HK-2 (cell line): ENCODE measurements around the gene EPM2AIP1.
"Not testable (repeated sequence)": the region's sequence is repeated elsewhere in the genome, so short reads cannot be mapped to it uniquely, and the experiment has no call there.

ENCODE experiments used
- DNase-seq: peaks from one replicate; pipeline ENCODE4 v3.0.0-alpha.2; 2018; ENCODE audit not compliant: unreplicated experiment

The EPM2AIP1 gene

DNA sequence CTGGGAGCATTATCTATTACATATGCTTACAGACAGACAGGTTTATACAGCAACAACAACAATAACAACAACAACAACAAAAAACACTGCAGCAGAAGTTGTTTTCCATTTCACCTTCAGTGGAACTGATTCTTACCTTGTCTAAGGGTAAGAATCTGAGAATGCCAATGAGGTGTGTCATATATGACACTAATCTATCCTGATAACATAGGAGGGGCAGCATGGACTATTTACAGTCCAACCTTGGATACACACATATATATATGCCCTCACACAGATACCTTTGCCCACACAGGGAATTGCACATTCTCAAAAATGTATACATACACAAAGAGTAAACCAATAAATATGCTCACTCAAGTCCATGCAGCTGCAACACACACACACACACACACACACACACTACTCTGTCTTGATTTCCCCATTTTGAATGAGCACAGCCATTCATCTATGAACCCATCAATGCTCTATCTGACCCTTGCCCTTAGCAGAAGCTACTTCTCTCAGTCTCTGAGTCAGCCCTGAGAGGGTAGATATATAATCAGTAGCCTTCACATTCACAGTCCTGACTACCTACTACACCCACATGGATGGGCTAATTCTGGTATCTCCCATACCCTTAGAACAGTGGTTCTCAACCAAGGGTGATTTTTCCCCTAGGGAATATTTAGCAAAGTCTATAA lies 38.3 kb downstream of the EPM2AIP1 start:
- no peak for DNase-seq

DNA sequence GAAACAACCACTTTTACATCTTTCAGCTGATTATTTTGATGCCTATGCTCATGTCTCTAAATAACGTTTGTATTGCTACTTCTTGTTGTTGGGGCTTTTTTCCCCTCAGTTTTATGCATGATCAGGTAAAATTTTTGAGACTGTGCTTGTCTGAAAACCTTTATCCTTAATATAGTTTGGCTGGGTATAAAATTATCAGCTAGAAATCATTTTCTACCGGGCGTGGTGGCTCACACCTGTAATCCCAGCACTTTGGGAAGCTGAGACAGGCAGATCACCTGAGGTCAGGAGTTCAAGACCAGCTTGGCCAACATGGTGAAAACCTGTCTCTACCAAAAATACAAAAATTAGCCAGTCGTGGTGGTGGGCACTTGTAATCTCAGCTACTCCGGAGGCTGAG lies 45.1 kb downstream of the EPM2AIP1 start:
- not testable (repeated sequence) for DNase-seq

DNA sequence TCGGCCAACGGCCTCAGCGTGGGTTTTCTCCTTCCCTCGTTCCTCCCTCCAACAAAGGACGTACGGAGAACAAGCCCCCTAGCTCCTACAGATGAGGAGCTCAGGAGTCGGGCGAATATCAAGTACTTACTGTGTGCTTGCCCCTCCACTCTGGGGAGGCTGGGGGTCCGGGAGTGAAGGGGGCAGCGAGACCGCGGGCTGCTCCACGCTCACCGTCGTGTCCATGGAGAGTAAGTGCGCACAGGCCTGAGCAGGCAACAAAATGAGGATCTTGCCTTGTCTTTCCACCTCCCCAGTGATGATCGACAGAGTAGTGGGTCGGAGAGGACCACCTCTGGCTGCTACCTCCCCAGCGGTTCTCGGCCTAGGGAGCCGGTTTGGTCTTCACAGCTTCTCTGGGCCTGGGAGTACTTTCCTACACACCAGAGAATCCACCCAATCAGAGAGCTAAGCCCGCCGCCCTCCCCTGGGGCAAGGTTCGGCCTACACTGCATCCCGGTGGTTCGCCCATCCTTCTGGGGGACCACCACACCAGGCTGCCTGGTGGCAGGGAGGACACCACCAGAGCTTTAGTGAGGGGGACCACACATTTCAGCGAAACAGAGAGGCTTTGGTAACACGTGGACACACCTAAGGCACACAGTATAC lies 47.5 kb downstream of the EPM2AIP1 start:
- no peak for DNase-seq

DNA sequence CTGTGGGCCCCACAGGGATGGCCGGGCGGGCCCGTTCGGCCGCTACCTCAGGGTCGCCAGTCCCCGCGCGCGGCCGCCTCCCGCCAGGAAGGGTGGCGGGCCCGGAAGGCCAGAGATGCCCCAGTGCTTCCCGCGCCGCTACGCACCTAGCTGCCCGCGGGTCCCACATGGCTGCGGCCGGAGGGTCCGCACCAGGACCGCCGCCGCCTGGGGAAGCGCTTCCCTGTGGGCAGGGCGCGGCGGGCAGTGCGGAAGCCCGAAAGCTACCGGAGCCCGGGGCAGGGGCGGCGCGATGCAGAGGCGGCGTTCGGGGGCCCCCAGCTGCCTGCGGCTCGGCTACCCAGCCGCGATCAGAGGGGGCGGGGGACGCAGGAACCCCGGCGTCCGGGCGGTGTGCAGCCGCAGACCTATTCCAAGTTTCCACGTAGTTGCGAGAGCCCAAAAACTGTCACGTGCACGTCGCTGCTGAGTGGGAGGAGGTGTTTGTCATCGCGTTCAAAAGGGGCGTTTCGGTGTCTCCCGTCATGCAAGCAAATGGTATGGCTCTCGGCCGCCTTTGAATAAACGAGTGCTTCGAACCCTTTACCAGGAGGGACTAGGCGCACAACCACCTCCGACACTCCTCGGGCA lies 48.2 kb downstream of the EPM2AIP1 start, which contains the start of gene TRANK1:
Gene TRANK1 (minus strand): TSS at position 414 of the 630 bp plus-strand sequence. CDS start 245 bp downstream, at position 169.
- DNase-seq: no peak

DNA sequence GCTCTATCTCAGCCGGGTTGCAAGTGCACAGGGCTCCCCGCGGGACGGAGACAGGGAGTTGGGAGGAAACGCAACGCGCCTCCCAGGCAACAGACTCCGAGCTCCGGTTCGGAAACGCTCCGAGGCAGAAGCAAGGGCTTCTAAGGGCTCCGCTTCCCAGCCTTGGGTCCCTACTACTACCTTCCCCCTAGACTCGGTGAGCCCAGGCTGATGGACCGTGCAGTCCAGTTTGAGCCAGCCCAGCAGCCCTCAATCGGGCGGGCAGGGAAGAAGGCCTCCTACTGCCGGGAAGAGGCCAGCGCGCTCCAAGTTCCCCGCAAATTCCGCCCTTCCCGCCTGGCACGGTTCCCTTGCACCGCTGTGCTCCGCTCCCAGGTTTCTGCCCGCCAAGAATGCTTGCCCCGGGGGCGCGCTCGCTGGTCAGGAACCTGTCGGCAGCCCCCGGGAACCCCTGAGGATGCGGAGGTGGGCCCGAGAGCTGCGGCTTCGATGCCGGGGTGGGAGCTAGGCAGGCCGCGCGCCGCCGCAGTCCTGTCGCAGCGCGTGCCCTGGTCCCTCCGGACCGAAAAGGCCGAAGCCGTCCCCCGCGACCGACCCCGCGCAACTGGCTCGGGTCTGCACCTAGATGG lies 48.8 kb downstream of the EPM2AIP1 start:
- no peak for DNase-seq

DNA sequence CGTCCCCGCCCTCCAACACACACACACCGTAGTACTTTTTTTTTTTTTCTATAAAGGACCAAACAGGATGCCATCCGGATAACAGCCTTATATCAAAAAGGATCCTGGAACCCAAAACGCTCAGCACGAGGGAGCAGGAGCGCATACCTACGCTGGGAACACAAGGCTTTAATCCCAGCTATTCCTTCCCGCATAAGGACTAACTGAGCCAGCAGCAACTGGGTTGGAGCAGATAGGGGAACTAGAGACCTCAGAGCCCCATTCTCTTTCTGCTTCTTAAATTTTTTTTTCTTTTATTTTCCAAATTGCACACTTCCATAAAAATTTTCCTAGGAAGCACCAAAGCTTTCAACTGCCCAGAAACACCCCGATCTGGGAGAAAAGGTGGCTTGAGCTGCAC lies 49.3 kb downstream of the EPM2AIP1 start:
- DNase-seq: no peak

DNA sequence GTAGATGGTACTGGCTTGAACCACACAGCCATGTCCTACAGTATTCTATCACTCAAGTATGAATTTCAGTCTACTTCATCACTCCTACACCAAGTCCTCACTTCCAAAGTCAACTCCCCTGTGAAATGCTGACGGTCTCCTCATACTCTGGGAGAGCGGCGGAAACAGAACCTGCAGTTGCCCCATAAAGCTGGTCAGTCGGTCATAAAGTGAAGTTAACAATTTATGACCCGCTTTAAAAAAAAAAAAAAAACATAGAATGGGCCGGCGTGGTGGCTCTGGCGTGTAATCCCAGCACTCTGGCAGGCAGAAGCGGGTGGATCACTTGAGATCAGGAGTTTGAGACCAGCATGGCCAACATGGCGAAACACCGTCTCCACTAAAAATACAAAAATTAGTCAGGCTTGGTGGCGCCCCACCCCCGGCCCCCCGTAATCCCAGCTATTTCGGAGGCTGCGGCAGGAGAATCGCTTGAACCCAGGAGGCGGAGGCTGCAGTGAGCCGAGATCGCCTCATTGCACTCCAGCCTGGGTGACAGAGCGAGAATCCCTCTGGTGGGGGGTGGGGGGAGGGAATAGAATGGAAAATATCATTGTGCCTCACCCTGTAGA lies 50.2 kb downstream of the EPM2AIP1 start:
- no peak for DNase-seq

DNA sequence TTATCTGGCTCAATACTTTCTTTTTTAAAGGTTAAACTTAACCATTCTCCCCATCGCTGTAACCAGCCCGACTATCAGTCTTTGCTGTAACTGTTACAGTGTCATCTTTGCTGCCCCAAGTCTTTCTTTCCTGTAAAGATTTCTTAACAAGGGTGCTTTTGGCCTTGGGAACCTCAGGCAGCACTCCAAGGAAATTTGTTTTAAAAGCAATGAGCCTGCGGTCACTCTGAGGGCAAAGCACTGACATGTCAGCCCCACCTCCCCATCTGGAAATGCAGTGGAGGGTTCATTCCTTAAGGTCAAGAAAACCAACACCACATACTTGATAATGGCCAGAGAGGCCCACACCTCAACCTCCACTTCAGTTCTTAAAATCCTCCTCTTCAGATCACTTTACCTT lies 51.3 kb downstream of the EPM2AIP1 start:
- no peak for DNase-seq

DNA sequence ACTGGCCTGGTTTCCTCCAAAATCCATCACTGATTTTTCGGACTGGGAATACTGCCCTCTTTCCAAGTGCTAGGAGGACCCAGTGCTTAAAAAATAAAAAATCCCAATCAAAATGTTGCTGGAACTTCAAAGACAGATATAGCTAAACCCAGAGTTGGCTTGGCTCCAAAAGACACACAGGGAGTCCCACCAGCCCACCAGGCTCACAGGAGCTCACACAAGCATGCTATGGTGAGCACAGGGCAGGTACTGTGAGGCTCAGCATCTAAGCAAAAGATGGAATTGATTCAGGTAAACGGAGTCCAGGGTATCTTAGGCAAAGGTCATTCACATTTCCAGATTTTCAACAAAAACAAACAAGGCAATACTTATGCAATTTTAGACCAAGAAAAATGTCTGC lies 51.8 kb downstream of the EPM2AIP1 start:
- no peak for DNase-seq

DNA sequence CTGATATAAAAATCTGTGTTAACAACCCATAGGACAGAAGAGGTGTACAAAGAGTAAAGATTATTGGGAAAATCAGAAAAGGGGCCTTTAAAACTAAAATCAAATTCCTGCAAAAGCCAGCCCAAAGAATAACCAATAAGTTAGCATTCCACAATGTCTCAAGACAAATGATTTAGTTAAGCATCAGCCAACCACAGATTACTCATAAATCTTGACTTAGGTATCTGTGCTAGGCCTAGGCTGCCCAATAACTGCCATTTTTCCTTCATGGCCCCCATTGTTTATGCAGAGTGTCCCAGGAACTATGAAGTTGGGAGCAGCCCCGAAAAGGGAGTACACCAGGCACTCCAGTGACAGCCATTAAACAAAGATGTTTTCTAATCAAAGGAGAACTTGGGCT lies 55.4 kb downstream of the EPM2AIP1 start:
- DNase-seq: no peak
